ENCODE measurements around the gene SPTSSA. TPM values are rescaled to one million over a fixed set of nuclear protein-coding genes. Genes with fewer than 3 reads are reported as not detected.

SPTSSA gene
- total and polyA plus RNA-seq, 10 of the 15 experiments (the other 5 are each of a cell fraction or from before 2014, with no cell fraction given), result 9.3 to 37.7 (median 21.0) TPM

DNA sequence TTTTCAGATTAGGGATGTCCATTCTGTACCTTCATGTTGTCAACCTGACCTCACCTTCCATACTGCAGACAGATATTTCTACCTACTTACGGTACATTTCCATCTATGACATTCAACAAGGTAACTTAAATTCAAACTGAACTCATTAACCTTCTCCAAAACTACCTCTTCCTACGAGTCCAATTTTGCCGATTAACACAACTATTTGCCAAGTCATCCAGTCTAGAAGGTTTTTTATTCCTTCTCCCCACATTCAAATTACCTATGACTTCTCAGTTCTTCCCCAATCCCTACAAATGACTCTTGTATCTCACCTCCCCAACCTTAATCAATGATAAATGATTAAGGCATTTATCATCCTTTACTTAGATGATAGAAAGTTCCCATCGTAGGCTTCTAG is 23.6 kb downstream of the SPTSSA start:
- in situ Hi-C loops (cut with MboI), result no loop called here
- CTCF ChIA-PET, result no interaction called here
- Histone ChIP-seq H3K27me3 (replicated peaks in 1 of 2; ENCODE audit: control insufficient read depth in 2 of 2, insufficient read depth in 2 of 2, low read length in 1 of 2) (no peaks in the 10 kb centered on the region), H3K4me1 (ENCODE audit: control insufficient read depth, insufficient read depth, low read length) (peaks cover 4% of the 10 kb centered on the region; the same call in 1 of the 2 replicates), H3K9ac (ENCODE audit: control insufficient read depth, insufficient read depth, low read length) (no peak overlapping the region), H3K79me2 (ENCODE audit: control insufficient read depth, insufficient read depth, low read length) (peaks cover 1% of the 10 kb centered on the region), H3K4me2 (ENCODE audit: control insufficient read depth, insufficient read depth) (no peak overlapping the region), H2AFZ (ENCODE audit: control insufficient read depth, low read depth, low read length) (no peak overlapping the region), H3K36me3 (ENCODE audit: control insufficient read depth in 2 of 2, insufficient read depth in 2 of 2, low read length in 1 of 2) (no peaks in the 10 kb centered on the region; a peak in 1 of 4 replicates), H4K20me1 (ENCODE audit: control insufficient read depth, insufficient read depth) (no peaks in the 10 kb centered on the region), H3K27ac (ENCODE audit: control insufficient read depth, insufficient read depth) (no peak overlapping the region), H3K4me3 (no peak overlapping the region), H3K9me3 (replicated peaks; ENCODE audit: control insufficient read depth, insufficient read depth, low read length) (no peaks in the 10 kb centered on the region)
- TF ChIP-seq STAT1 (conservative IDR thresholded peaks at IDR 0.05) (no peak), CREB1 (IDR thresholded peaks at IDR 0.05; ENCODE audit: low read depth) (no peak), YBX1 (IDR thresholded peaks at IDR 0.05) (no peak), ZNF622 (IDR thresholded peaks at IDR 0.05) (no peak), KLF5 (IDR thresholded peaks at IDR 0.05; ENCODE audit: partially characterized antibody) (no peak), RELA (IDR thresholded peaks at IDR 0.05; ENCODE audit: borderline replicate concordance, partially characterized antibody) (no peak), POLR2AphosphoS2 (IDR thresholded peaks at IDR 0.05; ENCODE audit: low read depth, low read length) (no peak), TARDBP (IDR thresholded peaks at IDR 0.05; ENCODE audit: borderline replicate concordance) (no peak), JUND (IDR thresholded peaks at IDR 0.05; ENCODE audit: low read depth, low read length) (no peak), RBBP5 (conservative IDR thresholded peaks at IDR 0.05) (no peak)
- TF ChIP-seq, protein P1, sequence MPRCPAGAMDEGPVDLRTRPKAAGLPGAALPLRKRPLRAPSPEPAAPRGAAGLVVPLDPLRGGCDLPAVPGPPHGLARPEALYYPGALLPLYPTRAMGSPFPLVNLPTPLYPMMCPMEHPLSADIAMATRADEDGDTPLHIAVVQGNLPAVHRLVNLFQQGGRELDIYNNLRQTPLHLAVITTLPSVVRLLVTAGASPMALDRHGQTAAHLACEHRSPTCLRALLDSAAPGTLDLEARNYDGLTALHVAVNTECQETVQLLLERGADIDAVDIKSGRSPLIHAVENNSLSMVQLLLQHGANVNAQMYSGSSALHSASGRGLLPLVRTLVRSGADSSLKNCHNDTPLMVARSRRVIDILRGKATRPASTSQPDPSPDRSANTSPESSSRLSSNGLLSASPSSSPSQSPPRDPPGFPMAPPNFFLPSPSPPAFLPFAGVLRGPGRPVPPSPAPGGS (IDR thresholded peaks at IDR 0.05; ENCODE audit: borderline replicate concordance, insufficient read depth, low read depth, low read length, poor library complexity, severe bottlenecking), result no peak
- TF ChIP-seq, protein P2, sequence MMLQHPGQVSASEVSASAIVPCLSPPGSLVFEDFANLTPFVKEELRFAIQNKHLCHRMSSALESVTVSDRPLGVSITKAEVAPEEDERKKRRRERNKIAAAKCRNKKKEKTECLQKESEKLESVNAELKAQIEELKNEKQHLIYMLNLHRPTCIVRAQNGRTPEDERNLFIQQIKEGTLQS (IDR thresholded peaks at IDR 0.05; ENCODE audit: borderline replicate concordance, extremely low read depth, low read depth, low read length), result no peak
- TF ChIP-seq, protein P3, sequence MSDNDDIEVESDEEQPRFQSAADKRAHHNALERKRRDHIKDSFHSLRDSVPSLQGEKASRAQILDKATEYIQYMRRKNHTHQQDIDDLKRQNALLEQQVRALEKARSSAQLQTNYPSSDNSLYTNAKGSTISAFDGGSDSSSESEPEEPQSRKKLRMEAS (IDR thresholded peaks at IDR 0.05; ENCODE audit: low read depth, low read length), result no peak
- TF ChIP-seq, protein P4, sequence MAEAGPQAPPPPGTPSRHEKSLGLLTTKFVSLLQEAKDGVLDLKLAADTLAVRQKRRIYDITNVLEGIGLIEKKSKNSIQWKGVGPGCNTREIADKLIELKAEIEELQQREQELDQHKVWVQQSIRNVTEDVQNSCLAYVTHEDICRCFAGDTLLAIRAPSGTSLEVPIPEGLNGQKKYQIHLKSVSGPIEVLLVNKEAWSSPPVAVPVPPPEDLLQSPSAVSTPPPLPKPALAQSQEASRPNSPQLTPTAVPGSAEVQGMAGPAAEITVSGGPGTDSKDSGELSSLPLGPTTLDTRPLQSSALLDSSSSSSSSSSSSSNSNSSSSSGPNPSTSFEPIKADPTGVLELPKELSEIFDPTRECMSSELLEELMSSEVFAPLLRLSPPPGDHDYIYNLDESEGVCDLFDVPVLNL (IDR thresholded peaks at IDR 0.05; ENCODE audit: low read depth, low read length), result no peak
- intact Hi-C loops (cut with micrococcal nuclease; ENCODE audit: unreplicated experiment), result no loop called here
- DNase-seq (ENCODE audit: low read depth, low spot score), result no peak
- SMC1A ChIA-PET (ENCODE audit: uncharacterized antibody, unreplicated experiment), result no interaction called here
- ATAC-seq, result no peak
- FAIRE-seq, result no peak
- no TSS peak for BruUV-seq (replicated peaks)
- 98% methylated on average over 4 of the region's 4 CpGs for WGBS (ENCODE audit: insufficient coverage, insufficient replicate concordance, low lambda C conversion rate, missing lambda C conversion rate)
- POLR2A ChIA-PET, result no interaction called here
- RAD21 ChIA-PET (ENCODE audit: unreplicated experiment), result interaction anchor here (0.6 kb wide), 1 partner anchor 1928 kb away, joined by 3 read pairs; no protein-coding TSS in a partner anchor
